GM18519 (cell line): ENCODE data around the gene TOP1.

Experiments used
- ATAC-seq: cut with Tn5 transposase; IDR thresholded peaks from one replicate; pipeline ENCODE4 v1.9.1; 2021; ENCODE audit warnings: mild to moderate bottlenecking, moderate library complexity; ENCODE audit not compliant: unreplicated experiment, low FRiP score

TOP1 gene

GRCh38 chr20:41139227-41140093 lies 110.8 kb downstream of the TOP1 start:
- ATAC-seq: no peak

- ATAC-seq: no peak
Measured at GRCh38 chr20:41140226-41141133, 111.9 kb downstream of the TOP1 start.

- ATAC-seq: no peak
Measured at GRCh38 chr20:41141153-41141815, 112.7 kb downstream of the TOP1 start.

- ATAC-seq: no peak
Measured at GRCh38 chr20:41142245-41142644, 113.6 kb downstream of the TOP1 start.

GRCh38 chr20:41142919-41143318 lies 114.3 kb downstream of the TOP1 start:
- no peak for ATAC-seq

- no peak for ATAC-seq
Measured at GRCh38 chr20:41143354-41143753, 114.7 kb downstream of the TOP1 start.

- no peak for ATAC-seq
Measured at GRCh38 chr20:41145317-41145716, 116.7 kb downstream of the TOP1 start.

- no peak for ATAC-seq
Measured at GRCh38 chr20:41145821-41146620, 117.4 kb downstream of the TOP1 start.

- no peak for ATAC-seq
Measured at GRCh38 chr20:41147767-41148191, 119.2 kb downstream of the TOP1 start.

GRCh38 chr20:41148942-41149341 lies 120.3 kb downstream of the TOP1 start:
- ATAC-seq: no peak

GRCh38 chr20:41150664-41151063 lies 122.0 kb downstream of the TOP1 start:
- no peak for ATAC-seq

- no peak for ATAC-seq
Measured at GRCh38 chr20:41151134-41151869, 122.7 kb downstream of the TOP1 start.

- no peak for ATAC-seq
Measured at GRCh38 chr20:41152108-41152757, 123.6 kb downstream of the TOP1 start.

- no peak for ATAC-seq
Measured at GRCh38 chr20:41154436-41155176, 126.0 kb downstream of the TOP1 start.

- ATAC-seq: no peak
Measured at GRCh38 chr20:41155261-41155660, 126.6 kb downstream of the TOP1 start.

- no peak for ATAC-seq
Measured at GRCh38 chr20:41158082-41158625, 129.5 kb downstream of the TOP1 start.

GRCh38 chr20:41159547-41159946 lies 130.9 kb downstream of the TOP1 start:
- ATAC-seq: no peak

GRCh38 chr20:41160686-41161085 lies 132.1 kb downstream of the TOP1 start:
- no peak for ATAC-seq
